Measurements from ENCODE around the gene MAP4K2. TPM values are rescaled to one million over a fixed set of nuclear protein-coding genes. Genes with fewer than 3 reads are reported as not detected.

Gene MAP4K2
- total and polyA plus RNA-seq, 2 of the 4 experiments (the other 2 are of a cell fraction) = 11.7 to 16.6 TPM

- Histone ChIP-seq H3K18ac (ENCODE audit: low read depth, low read length) (no peak overlapping the region), H2BK15ac (ENCODE audit: low read depth, low read length) (no peak overlapping the region), H3K79me1 (ENCODE audit: low read depth in 1 of 2, low read length in 2 of 2) (no peaks in the 10 kb centered on the region), H3K9me3 (ENCODE audit: control insufficient read depth, insufficient read depth, low read length) (no peaks in the 10 kb centered on the region), H3K27me3 (ENCODE audit: control insufficient read depth, insufficient read depth, low read length) (no peaks in the 10 kb centered on the region), H3K9ac (ENCODE audit: low read depth, low read length) (no peak overlapping the region), H2BK20ac (ENCODE audit: low read depth, low read length) (no peak overlapping the region), H4K20me1 (ENCODE audit: insufficient read depth, low read length) (no peaks in the 10 kb centered on the region), H3K27ac (ENCODE audit: insufficient read depth, low read length) (no peak overlapping the region), H2BK120ac (ENCODE audit: low read depth, low read length) (no peak overlapping the region), H3K9me1 (ENCODE audit: insufficient read depth, low read length) (no peaks in the 10 kb centered on the region), H4K91ac (ENCODE audit: insufficient read depth, low read depth, low read length) (no peak overlapping the region), H3K4me2 (ENCODE audit: low read depth, low read length) (no peak overlapping the region), H3K4ac (ENCODE audit: low read depth, low read length) (no peak overlapping the region), H2AK5ac (ENCODE audit: low read depth, low read length) (no peak overlapping the region), H3K4me3 (ENCODE audit: insufficient read depth, low read depth, low read length) (no peak overlapping the region), H4K8ac (ENCODE audit: low read depth in 2 of 2, low read length in 2 of 2) (no peak overlapping the region), H3K23ac (ENCODE audit: low read depth, low read length) (no peak overlapping the region), H2AK9ac (replicated peaks; ENCODE audit: low read depth, low read length, poor library complexity) (peak overlapping the region; percentile 65), H3K36me3 (ENCODE audit: control insufficient read depth, insufficient read depth, low read length) (peaks cover 17% of the 10 kb centered on the region), H3K14ac (replicated peaks; ENCODE audit: low read depth, low read length) (no peak overlapping the region), H2BK5ac (ENCODE audit: low read depth, low read length, poor library complexity, severe bottlenecking) (no peak overlapping the region), H3K56ac (ENCODE audit: extremely low read depth, insufficient read depth, low read length) (no peak overlapping the region), H3K4me1 (ENCODE audit: control insufficient read depth, insufficient read depth, low read length) (no peaks in the 10 kb centered on the region), H4K5ac (ENCODE audit: low read depth, low read length) (no peak overlapping the region), H2AFZ (replicated peaks; ENCODE audit: low read length, poor library complexity) (no peak overlapping the region)
- DNase-seq (no peak), ATAC-seq (ENCODE audit: low read depth) (no peak)
- in situ Hi-C loops (cut with MboI; ENCODE audit: low sequenced_read_pairs) = no loop called here
- no TSS peak for BruUV-seq (replicated peaks)
- intact Hi-C loops (cut with micrococcal nuclease) = no loop called here
- TF ChIP-seq USF2 (IDR thresholded peaks at IDR 0.05; ENCODE audit: low read depth, low read length) (no peak), NFE2L2 (IDR thresholded peaks at IDR 0.05; ENCODE audit: low read depth, low read length) (no peak), RFX5 (IDR thresholded peaks at IDR 0.05; ENCODE audit: low read depth, low read length) (no peak), RAD21 (IDR thresholded peaks at IDR 0.05; ENCODE audit: low read length) (no peak), CEBPB (IDR thresholded peaks at IDR 0.05; ENCODE audit: low read depth, low read length) (no peak), MXI1 (IDR thresholded peaks at IDR 0.05; ENCODE audit: borderline replicate concordance, low read depth, low read length) (no peak), CHD1 (IDR thresholded peaks at IDR 0.05; ENCODE audit: low read depth, low read length) (no peak), CTCF (conservative IDR thresholded peaks at IDR 0.05; ENCODE audit: low read depth, low read length) (no peak)
- WGBS, 2 experiments (ENCODE audit: extremely low coverage in 2 of 2, insufficient read length in 1 of 2) = 97% methylated on average over 5 of the region's 15 CpGs; no CpG with 5 or more reads in 1 of the 2 experiments
- dilution Hi-C loops (cut with HindIII; ENCODE audit: low sequenced_read_pairs, unreplicated experiment) = no loop called here
- ChIA-PET POLR2A (ENCODE audit: unreplicated experiment) (no interaction called here), CTCF (no interaction called here)
Observed at GRCh38 chr11:64789331-64790204, 13.4 kb downstream of the MAP4K2 start.

Measured in IMR-90 (cell line).